HepG2 (cell line): ENCODE data around the gene RHBDD2. TPM values are rescaled to one million over a fixed set of nuclear protein-coding genes. Genes with fewer than 3 reads are reported as not detected.

ENCODE experiments used
- ARHGAP35 ChIP-seq: sonication (generic); formaldehyde crosslinking; IDR thresholded peaks from 2 replicates; pipeline ENCODE4 v1.9.0; 2022; ENCODE audit warnings: mild to moderate bottlenecking, inconsistent platforms, moderate library complexity, missing genetic modification reagents, borderline replicate concordance
- CEBPB ChIP-seq: IDR thresholded peaks from 2 replicates; pipeline ENCODE4 v1.6.1; 2011; ENCODE audit warnings: low read depth, low read length, improper control_type of control experiment, borderline replicate concordance
- CENPT ChIP-seq: sonication (generic); formaldehyde crosslinking; IDR thresholded peaks from 2 replicates; pipeline ENCODE4 v1.8.0; 2022; ENCODE audit warnings: low read depth, mild to moderate bottlenecking, moderate library complexity, missing genetic modification reagents
- EEA1 ChIP-seq: sonication (generic); formaldehyde crosslinking; IDR thresholded peaks from 2 replicates; pipeline ENCODE4 v1.5.1; 2020; ENCODE audit warnings: mild to moderate bottlenecking, missing genetic modification reagents, borderline replicate concordance
- ERF ChIP-seq: IDR thresholded peaks from 2 replicates; pipeline ENCODE4 v1.6.1; 2018; ENCODE audit warnings: missing biosample characterization, missing genetic modification reagents
- FOXP1 ChIP-seq, 2 experiments: fragments of 450-650 bp in 1 of 2; IDR thresholded peaks; 2 replicates each; pipeline ENCODE4 v1.6.1; 2017 to 2018; ENCODE audit warnings: antibody characterized with exemption in 1 of 2
- HES4 ChIP-seq: sonication (generic); formaldehyde crosslinking; IDR thresholded peaks from 2 replicates; pipeline ENCODE4 v1.9.0; 2021; ENCODE audit warnings: mild to moderate bottlenecking, missing genetic modification reagents, borderline replicate concordance
- KAT2B ChIP-seq: fragments of 150-350 bp; IDR thresholded peaks from 2 replicates; pipeline ENCODE4 v1.6.1; 2014; ENCODE audit warnings: low read depth, low read length, borderline replicate concordance
- MXI1 ChIP-seq: IDR thresholded peaks from 3 replicates; pipeline ENCODE4 v1.6.1; 2012; ENCODE audit warnings: low read depth, low read length, inconsistent platforms, borderline replicate concordance
- NR1H2 ChIP-seq: sonication (generic); formaldehyde crosslinking; IDR thresholded peaks from 2 replicates; pipeline ENCODE4 v1.8.1; 2022; ENCODE audit warnings: low read depth, missing genetic modification reagents, borderline replicate concordance
- RBM22 ChIP-seq: fragments of 200-400 bp; formaldehyde crosslinking; optimal IDR thresholded peaks from 2 replicates; pipeline ENCODE3; 2017; ENCODE audit warnings: mild to moderate bottlenecking, low read length, moderate library complexity
- RORA ChIP-seq: sonication (generic); formaldehyde crosslinking; IDR thresholded peaks from 2 replicates; pipeline ENCODE4 v1.5.0; 2020; ENCODE audit warnings: mild to moderate bottlenecking, missing genetic modification reagents, moderate library complexity
- SIX4 ChIP-seq: sonication (generic); formaldehyde crosslinking; IDR thresholded peaks from 2 replicates; pipeline ENCODE4 v1.4.0; 2020; ENCODE audit warnings: missing genetic modification reagents
- TOPORS ChIP-seq: sonication (generic); formaldehyde crosslinking; IDR thresholded peaks from 2 replicates; pipeline ENCODE4 v1.8.0; 2023; ENCODE audit warnings: mild to moderate bottlenecking, missing genetic modification reagents
- ZNF546 ChIP-seq: sonication (generic); formaldehyde crosslinking; conservative IDR thresholded peaks from 2 replicates; pipeline ENCODE4 v1.8.1; 2023; ENCODE audit warnings: mild to moderate bottlenecking, missing genetic modification reagents
- ZNF598 ChIP-seq: sonication (generic); formaldehyde crosslinking; IDR thresholded peaks from 2 replicates; pipeline ENCODE4 v1.5.1; 2020; ENCODE audit warnings: mild to moderate bottlenecking, missing genetic modification reagents, borderline replicate concordance
- ZNF747 ChIP-seq: sonication (generic); formaldehyde crosslinking; IDR thresholded peaks from 2 replicates; pipeline ENCODE4 v1.8.1; 2023; ENCODE audit warnings: missing genetic modification reagents, mild to moderate bottlenecking, borderline replicate concordance
- ZNF879 ChIP-seq: sonication (generic); formaldehyde crosslinking; IDR thresholded peaks from 2 replicates; pipeline ENCODE4 v1.8.1; 2023; ENCODE audit warnings: missing genetic modification reagents
- ZSCAN22 ChIP-seq: sonication (generic); formaldehyde crosslinking; IDR thresholded peaks from 2 replicates; pipeline ENCODE4 v1.4.0; 2020; ENCODE audit warnings: mild to moderate bottlenecking, missing genetic modification reagents
- polyA plus RNA-seq, 8 experiments: library from polyadenylated mRNA; depleted of rRNA in 3 of 8; stranded (reverse) in 7 of 8; unstranded in 1 of 8; fragments of >200 nt; fragmentation: Illumina TruSeq in 4 of 8; extraction: Trizol in 4 of 8; gene quantifications; 2 replicates each; pipeline versions ENCODE4 v1.2.1 to v1.2.3, GENCODE V29; 2011 to 2016; ENCODE audit warnings: low read depth in 4 of 8, missing spikeins in 1 of 8, mixed read lengths in 1 of 8; ENCODE audit not compliant: insufficient read depth in 1 of 8
- total RNA-seq, 5 experiments: library from RNA; depleted of rRNA; stranded (reverse); fragments of >200 nt; fragmentation: Illumina TruSeq; extraction: Trizol; gene quantifications; 2 replicates each; pipeline ENCODE4 v1.2.3, GENCODE V29; 2016; ENCODE audit warnings: low read depth in 1 of 5
- TF ChIP-seq, protein P1 (sequence below): sonication (generic); formaldehyde crosslinking; IDR thresholded peaks from 2 replicates; pipeline ENCODE4 v1.5.1; 2020; ENCODE audit warnings: mild to moderate bottlenecking, missing genetic modification reagents, moderate library complexity
- TF ChIP-seq, protein P2 (sequence below): sonication (generic); formaldehyde crosslinking; IDR thresholded peaks from 2 replicates; pipeline ENCODE4 v1.4.0; 2020; ENCODE audit warnings: missing genetic modification reagents
- TF ChIP-seq, protein P3 (sequence below): sonication (generic); formaldehyde crosslinking; IDR thresholded peaks from 2 replicates; pipeline ENCODE4 v1.5.1; 2020; ENCODE audit warnings: mild to moderate bottlenecking, missing genetic modification reagents, moderate library complexity

Gene RHBDD2
- total and polyA plus RNA-seq, 2 of the 13 experiments (the other 11 are each of a cell fraction or from before 2014, with no cell fraction given) = 23.1 to 26.4 TPM

DNA sequence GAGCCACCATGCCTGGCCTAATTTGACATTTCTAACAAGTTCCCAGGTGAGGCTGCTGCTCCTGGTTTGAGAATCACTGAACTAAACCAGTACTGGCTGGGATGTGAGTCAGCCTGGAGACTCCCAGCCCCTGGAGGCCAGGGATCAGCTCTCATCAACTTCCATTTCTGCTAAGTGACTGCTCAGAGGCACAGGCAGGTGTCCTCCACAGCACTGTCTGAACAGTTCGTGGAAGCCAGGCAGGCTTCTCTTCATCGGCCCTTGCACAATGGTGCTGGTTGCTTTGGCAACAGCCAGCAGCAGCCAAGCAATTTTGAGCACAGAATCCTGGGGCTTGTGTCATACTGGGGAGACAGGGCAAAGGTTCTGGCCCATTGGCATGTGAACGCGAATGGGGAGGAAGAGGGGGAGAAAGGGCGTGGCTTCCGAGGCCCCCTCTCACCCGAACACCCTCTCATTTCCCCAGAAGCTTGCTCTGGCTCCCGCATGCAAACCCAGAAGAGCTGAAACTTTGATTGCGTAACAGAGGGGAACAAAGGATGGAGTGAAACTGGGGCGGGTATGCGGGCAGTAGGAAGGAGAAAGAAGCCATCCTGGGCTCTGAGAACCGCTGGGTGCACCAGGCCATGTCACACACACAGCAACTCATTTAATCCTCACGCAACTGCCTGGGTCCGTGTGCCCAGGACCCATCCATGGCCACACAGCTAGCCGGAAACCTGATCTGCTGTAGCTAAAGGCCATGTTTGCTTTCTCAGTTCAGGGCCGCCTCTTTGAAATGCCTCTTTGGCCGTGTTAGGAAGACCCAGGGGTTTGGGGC, 27.2 kb downstream of the RHBDD2 start (continued):
- TF ChIP-seq CENPT (CRISPR knock-in tag) = no peak
- peak; percentile 97 for TF ChIP-seq SIX4 (CRISPR knock-in tag)
- TF ChIP-seq EEA1 (CRISPR knock-in tag) = no peak
- peak; percentile 98 for TF ChIP-seq RBM22
- TF ChIP-seq ZNF598 (CRISPR knock-in tag) = peak; percentile 88; the same call in 1 of the 2 replicates
- TF ChIP-seq, protein P1, sequence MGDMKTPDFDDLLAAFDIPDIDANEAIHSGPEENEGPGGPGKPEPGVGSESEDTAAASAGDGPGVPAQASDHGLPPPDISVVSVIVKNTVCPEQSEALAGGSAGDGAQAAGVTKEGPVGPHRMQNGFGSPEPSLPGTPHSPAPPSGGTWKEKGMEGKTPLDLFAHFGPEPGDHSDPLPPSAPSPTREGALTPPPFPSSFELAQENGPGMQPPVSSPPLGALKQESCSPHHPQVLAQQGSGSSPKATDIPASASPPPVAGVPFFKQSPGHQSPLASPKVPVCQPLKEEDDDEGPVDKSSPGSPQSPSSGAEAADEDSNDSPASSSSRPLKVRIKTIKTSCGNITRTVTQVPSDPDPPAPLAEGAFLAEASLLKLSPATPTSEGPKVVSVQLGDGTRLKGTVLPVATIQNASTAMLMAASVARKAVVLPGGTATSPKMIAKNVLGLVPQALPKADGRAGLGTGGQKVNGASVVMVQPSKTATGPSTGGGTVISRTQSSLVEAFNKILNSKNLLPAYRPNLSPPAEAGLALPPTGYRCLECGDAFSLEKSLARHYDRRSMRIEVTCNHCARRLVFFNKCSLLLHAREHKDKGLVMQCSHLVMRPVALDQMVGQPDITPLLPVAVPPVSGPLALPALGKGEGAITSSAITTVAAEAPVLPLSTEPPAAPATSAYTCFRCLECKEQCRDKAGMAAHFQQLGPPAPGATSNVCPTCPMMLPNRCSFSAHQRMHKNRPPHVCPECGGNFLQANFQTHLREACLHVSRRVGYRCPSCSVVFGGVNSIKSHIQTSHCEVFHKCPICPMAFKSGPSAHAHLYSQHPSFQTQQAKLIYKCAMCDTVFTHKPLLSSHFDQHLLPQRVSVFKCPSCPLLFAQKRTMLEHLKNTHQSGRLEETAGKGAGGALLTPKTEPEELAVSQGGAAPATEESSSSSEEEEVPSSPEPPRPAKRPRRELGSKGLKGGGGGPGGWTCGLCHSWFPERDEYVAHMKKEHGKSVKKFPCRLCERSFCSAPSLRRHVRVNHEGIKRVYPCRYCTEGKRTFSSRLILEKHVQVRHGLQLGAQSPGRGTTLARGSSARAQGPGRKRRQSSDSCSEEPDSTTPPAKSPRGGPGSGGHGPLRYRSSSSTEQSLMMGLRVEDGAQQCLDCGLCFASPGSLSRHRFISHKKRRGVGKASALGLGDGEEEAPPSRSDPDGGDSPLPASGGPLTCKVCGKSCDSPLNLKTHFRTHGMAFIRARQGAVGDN (CRISPR knock-in tag) = peak; percentile 93
- 0 out of 2 replicates have a peak, but pooled peaks have one; percentile 38 for TF ChIP-seq ZNF747 (CRISPR knock-in tag)
- TF ChIP-seq FOXP1 (IDR thresholded peaks at IDR 0.05) = no peak
- TF ChIP-seq FOXP1 (CRISPR knock-in tag; IDR thresholded peaks at IDR 0.05) = peak; percentile 33; the same call in 1 of the 2 replicates
- TF ChIP-seq ZNF546 = no peak
- peak; percentile 91 for TF ChIP-seq ERF (CRISPR knock-in tag)
- peak; percentile 96 for TF ChIP-seq CEBPB
- TF ChIP-seq, protein P2, sequence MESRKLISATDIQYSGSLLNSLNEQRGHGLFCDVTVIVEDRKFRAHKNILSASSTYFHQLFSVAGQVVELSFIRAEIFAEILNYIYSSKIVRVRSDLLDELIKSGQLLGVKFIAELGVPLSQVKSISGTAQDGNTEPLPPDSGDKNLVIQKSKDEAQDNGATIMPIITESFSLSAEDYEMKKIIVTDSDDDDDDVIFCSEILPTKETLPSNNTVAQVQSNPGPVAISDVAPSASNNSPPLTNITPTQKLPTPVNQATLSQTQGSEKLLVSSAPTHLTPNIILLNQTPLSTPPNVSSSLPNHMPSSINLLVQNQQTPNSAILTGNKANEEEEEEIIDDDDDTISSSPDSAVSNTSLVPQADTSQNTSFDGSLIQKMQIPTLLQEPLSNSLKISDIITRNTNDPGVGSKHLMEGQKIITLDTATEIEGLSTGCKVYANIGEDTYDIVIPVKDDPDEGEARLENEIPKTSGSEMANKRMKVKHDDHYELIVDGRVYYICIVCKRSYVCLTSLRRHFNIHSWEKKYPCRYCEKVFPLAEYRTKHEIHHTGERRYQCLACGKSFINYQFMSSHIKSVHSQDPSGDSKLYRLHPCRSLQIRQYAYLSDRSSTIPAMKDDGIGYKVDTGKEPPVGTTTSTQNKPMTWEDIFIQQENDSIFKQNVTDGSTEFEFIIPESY (CRISPR knock-in tag) = peak; percentile 69
- TF ChIP-seq ZSCAN22 (CRISPR knock-in tag) = no peak
- TF ChIP-seq NR1H2 (CRISPR knock-in tag) = no peak
- TF ChIP-seq ZNF879 = no peak
- peak; percentile 94 for TF ChIP-seq MXI1
- TF ChIP-seq, protein P3, sequence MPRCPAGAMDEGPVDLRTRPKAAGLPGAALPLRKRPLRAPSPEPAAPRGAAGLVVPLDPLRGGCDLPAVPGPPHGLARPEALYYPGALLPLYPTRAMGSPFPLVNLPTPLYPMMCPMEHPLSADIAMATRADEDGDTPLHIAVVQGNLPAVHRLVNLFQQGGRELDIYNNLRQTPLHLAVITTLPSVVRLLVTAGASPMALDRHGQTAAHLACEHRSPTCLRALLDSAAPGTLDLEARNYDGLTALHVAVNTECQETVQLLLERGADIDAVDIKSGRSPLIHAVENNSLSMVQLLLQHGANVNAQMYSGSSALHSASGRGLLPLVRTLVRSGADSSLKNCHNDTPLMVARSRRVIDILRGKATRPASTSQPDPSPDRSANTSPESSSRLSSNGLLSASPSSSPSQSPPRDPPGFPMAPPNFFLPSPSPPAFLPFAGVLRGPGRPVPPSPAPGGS (CRISPR knock-in tag) = peak; percentile 84
- no peak; the same call in 1 of the 2 replicates for TF ChIP-seq TOPORS (CRISPR knock-in tag)
- no peak for TF ChIP-seq ARHGAP35
- TF ChIP-seq HES4 = no peak
- no peak for TF ChIP-seq RORA
- no peak for TF ChIP-seq KAT2B
